Glutamatergic neuron (in vitro differentiated cells): ENCODE measurements around the gene HK1. TPM values are rescaled to one million over a fixed set of nuclear protein-coding genes. Genes with fewer than 3 reads are reported as not detected.

Experiments used
- DNase-seq: peaks from one replicate; pipeline ENCODE4 v3.0.0; 2022
- H3K27ac Mint-ChIP-seq: one replicate; pipeline ENCODE4 v1.8.0; 2020; ENCODE audit warnings: mild to moderate bottlenecking, mixed read lengths, inconsistent platforms; ENCODE audit not compliant: unreplicated experiment
- H3K27me3 Mint-ChIP-seq: one replicate; pipeline ENCODE4 v1.8.0; 2020; ENCODE audit warnings: mild to moderate bottlenecking, moderate library complexity, mixed read lengths, inconsistent platforms; ENCODE audit not compliant: unreplicated experiment
- H3K36me3 Mint-ChIP-seq: one replicate; pipeline ENCODE4 v1.8.0; 2020; ENCODE audit warnings: mild to moderate bottlenecking, mixed read lengths, inconsistent platforms; ENCODE audit not compliant: unreplicated experiment
- H3K4me1 Mint-ChIP-seq: one replicate; pipeline ENCODE4 v1.8.0; 2020; ENCODE audit warnings: mild to moderate bottlenecking, low read depth, mixed read lengths, inconsistent platforms; ENCODE audit not compliant: unreplicated experiment
- H3K4me3 Mint-ChIP-seq: one replicate; pipeline ENCODE4 v1.8.0; 2020; ENCODE audit warnings: mild to moderate bottlenecking, mixed read lengths, inconsistent platforms; ENCODE audit not compliant: unreplicated experiment
- H3K9me3 Mint-ChIP-seq: one replicate; pipeline ENCODE4 v1.8.0; 2020; ENCODE audit warnings: mild to moderate bottlenecking, moderate library complexity, mixed read lengths, inconsistent platforms; ENCODE audit not compliant: unreplicated experiment
- CTCF ChIP-seq: fragments of 200-600 bp; sonication (generic); IDR thresholded peaks from one replicate; pipeline ENCODE4 v1.5.0; 2021; ENCODE audit not compliant: partially characterized antibody, unreplicated experiment
- total RNA-seq: library from RNA; stranded (reverse); fragmentation: NEBNext Ultra II Directional; extraction: Animal tissue kit (Norgen Biotek cat#: 25700); gene quantifications from one replicate; pipeline ENCODE4 v1.2.1, GENCODE V29; 2021; ENCODE audit not compliant: unreplicated experiment

The HK1 gene
- total RNA-seq, 1 donor from 2014 or later, result 240 TPM

GRCh38 chr10:69261184-69261583 lies 17.1 kb upstream of the HK1 start:
- Mint-ChIP-seq H3K36me3 (no peaks in the 10 kb centered on the region), H3K9me3 (peaks cover 1% of the 10 kb centered on the region), H3K4me3 (no peak overlapping the region), H3K27ac (no peak overlapping the region), H3K27me3 (peaks cover 12% of the 10 kb centered on the region), H3K4me1 (no peaks in the 10 kb centered on the region)
- no peak for DNase-seq
- TF ChIP-seq CTCF, result no peak

DNA sequence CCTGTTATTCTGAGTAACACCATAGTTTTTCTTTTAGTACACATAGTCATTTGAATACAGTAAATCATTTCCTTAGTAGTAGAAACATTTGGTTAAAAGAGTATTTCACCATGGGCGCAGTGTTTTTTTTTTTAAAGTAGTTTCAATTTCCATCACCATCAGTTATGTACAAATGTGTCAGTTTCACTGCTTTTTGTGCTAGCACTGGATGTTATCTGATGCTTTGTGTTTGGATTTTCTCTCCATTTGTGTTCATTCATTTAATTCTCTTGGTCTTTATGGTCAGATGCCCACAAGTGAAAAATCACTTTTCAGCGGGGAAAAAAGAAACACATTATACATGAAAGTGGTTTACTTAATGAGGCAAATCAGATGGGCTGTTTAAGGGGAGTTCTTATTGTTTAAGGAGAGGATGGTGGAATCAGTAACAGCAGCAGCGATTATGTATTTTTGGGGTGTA lies 16.0 kb upstream of the HK1 start:
- no peaks in the 10 kb centered on the region for H3K36me3 Mint-ChIP-seq
- TF ChIP-seq CTCF, result no peak
- no peak overlapping the region for H3K4me3 Mint-ChIP-seq
- no peak overlapping the region for H3K27ac Mint-ChIP-seq
- peaks cover 1% of the 10 kb centered on the region for H3K9me3 Mint-ChIP-seq
- no peaks in the 10 kb centered on the region for H3K4me1 Mint-ChIP-seq
- H3K27me3 Mint-ChIP-seq, result peaks cover 7% of the 10 kb centered on the region
- DNase-seq, result no peak

- DNase-seq, result no peak
- no peaks in the 10 kb centered on the region for H3K4me1 Mint-ChIP-seq
- H3K9me3 Mint-ChIP-seq, result peaks cover 1% of the 10 kb centered on the region
- TF ChIP-seq CTCF, result no peak
- no peak overlapping the region for H3K27ac Mint-ChIP-seq
- no peak overlapping the region for H3K4me3 Mint-ChIP-seq
- H3K36me3 Mint-ChIP-seq, result no peaks in the 10 kb centered on the region
- peaks cover 1% of the 10 kb centered on the region for H3K27me3 Mint-ChIP-seq
These were observed 12.8 kb upstream of the HK1 start for GRCh38 chr10:69265521-69265920.

DNA sequence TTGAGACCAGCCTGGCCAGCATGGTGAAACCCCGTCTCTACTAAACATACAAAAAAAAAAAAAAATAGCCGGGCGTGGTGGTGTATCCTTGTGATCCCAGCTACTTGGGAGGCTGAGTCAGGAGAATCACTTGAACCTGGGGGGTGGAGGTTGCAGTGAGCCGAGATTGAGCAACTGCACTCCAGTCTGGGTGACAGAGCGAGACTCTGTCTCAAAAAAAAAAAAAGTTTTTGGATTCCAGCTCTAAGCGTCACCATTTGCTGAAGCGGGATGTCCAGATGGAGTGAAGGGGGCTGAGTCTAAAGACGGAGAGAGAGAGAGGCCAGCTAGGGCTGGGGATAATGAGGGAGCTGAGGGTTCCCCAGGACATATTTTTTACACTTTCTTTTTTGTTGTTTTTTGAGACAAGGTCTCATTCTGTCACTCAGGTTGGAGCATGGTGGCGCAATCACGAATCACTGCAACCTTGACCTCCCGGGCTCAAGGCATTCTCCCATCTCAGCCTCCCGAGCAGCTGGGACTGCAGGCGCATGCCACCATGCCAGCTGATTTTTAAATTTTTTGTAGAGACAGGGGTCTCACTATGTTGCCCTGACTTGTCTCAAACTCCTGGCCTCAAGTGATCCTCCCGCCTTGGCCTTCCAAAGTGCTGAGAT lies 9.4 kb upstream of the HK1 start:
- no peak overlapping the region for H3K27ac Mint-ChIP-seq

More for the DNA sequence above, 9.4 kb upstream of the HK1 start:
- no peaks in the 10 kb centered on the region for H3K4me1 Mint-ChIP-seq
- no peaks in the 10 kb centered on the region for H3K27me3 Mint-ChIP-seq
- H3K36me3 Mint-ChIP-seq, result no peaks in the 10 kb centered on the region
- H3K9me3 Mint-ChIP-seq, result no peaks in the 10 kb centered on the region
- no peak for DNase-seq
- no peak overlapping the region for H3K4me3 Mint-ChIP-seq
- no peak for TF ChIP-seq CTCF
